NB4 (cell line): ENCODE measurements around the gene PCSK2.

Experiments
- DNase-seq: peaks from one replicate; pipeline ENCODE4 v3.0.0; 2010; ENCODE audit warnings: low read depth
- H3K4me3 ChIP-seq: one replicate; pipeline ENCODE4 v1.5.1; 2011; ENCODE audit warnings: mild to moderate bottlenecking, low read depth, low read length, moderate library complexity
- CTCF ChIP-seq: IDR thresholded peaks from one replicate; pipeline ENCODE4 v1.5.1; 2012; ENCODE audit warnings: low read depth, low read length
- MAX ChIP-seq: IDR thresholded peaks from 2 replicates; pipeline ENCODE4 v1.6.1; 2011; ENCODE audit warnings: low read depth, low read length
- MYC ChIP-seq: IDR thresholded peaks from 2 replicates; pipeline ENCODE4 v1.6.1; 2011; ENCODE audit warnings: low read depth, low read length
- POLR2A ChIP-seq: IDR thresholded peaks from 2 replicates; pipeline ENCODE4 v1.6.1; 2011; ENCODE audit warnings: mild to moderate bottlenecking; ENCODE audit not compliant: insufficient read length; ENCODE audit errors: extremely low read depth

Gene PCSK2

GRCh38 chr20:17482536-17482935 is 255.7 kb downstream of the PCSK2 start:
- no peak for DNase-seq
- no peak for TF ChIP-seq CTCF
- no peak for TF ChIP-seq POLR2A
- TF ChIP-seq MAX = no peak
- no peak for TF ChIP-seq MYC
- no peak overlapping the region for H3K4me3 ChIP-seq

- no peak for DNase-seq
- no peak overlapping the region for H3K4me3 ChIP-seq
- TF ChIP-seq CTCF = no peak
- no peak for TF ChIP-seq MYC
- TF ChIP-seq POLR2A = no peak
These were observed 258.2 kb downstream of the PCSK2 start for GRCh38 chr20:17485017-17485416.

GRCh38 chr20:17488916-17489600 is 262.2 kb downstream of the PCSK2 start:
- DNase-seq = no peak
- no peak for TF ChIP-seq POLR2A
- TF ChIP-seq MAX = no peak
- no peak for TF ChIP-seq CTCF
- no peak for TF ChIP-seq MYC
- H3K4me3 ChIP-seq = no peak overlapping the region

GRCh38 chr20:17490501-17490900 is 263.7 kb downstream of the PCSK2 start:
- no peak for DNase-seq
- TF ChIP-seq POLR2A (no peak), MYC (no peak), CTCF (no peak), MAX (no peak)
- H3K4me3 ChIP-seq = no peak overlapping the region

GRCh38 chr20:17491041-17491440 is 264.2 kb downstream of the PCSK2 start:
- no peak for TF ChIP-seq CTCF
- no peak for TF ChIP-seq POLR2A
- TF ChIP-seq MAX = no peak
- no peak for TF ChIP-seq MYC
- no peak for DNase-seq
- H3K4me3 ChIP-seq = no peak overlapping the region

GRCh38 chr20:17491488-17491887 is 264.6 kb downstream of the PCSK2 start:
- TF ChIP-seq CTCF = no peak
- no peak for TF ChIP-seq MAX
- TF ChIP-seq POLR2A = no peak
- TF ChIP-seq MYC = no peak
- H3K4me3 ChIP-seq = no peak overlapping the region
- no peak for DNase-seq
